NCI-H2171 treated with DMSO at 0.1 percent for 48 hours (cell line): ENCODE results near the gene N4BP2L1.

Source experiments
- DNase-seq: peaks from one replicate; lab custom pipeline; 2025; lab: John Stamatoyannopoulos, UW

The N4BP2L1 gene

GRCh38 chr13:32427852-32428580, at the start of gene N4BP2L1:
N4BP2L1 (minus strand) TSS chr13:32428130; CDS start chr13:32428082, 48 bp downstream.
- peak; percentile 28 for DNase-seq

- no peak for DNase-seq
Observed at GRCh38 chr13:32476892-32477291, 49.0 kb upstream of the N4BP2L1 start.

GRCh38 chr13:32476021-32476731, 48.2 kb upstream of the N4BP2L1 start:
- no peak for DNase-seq

DNA sequence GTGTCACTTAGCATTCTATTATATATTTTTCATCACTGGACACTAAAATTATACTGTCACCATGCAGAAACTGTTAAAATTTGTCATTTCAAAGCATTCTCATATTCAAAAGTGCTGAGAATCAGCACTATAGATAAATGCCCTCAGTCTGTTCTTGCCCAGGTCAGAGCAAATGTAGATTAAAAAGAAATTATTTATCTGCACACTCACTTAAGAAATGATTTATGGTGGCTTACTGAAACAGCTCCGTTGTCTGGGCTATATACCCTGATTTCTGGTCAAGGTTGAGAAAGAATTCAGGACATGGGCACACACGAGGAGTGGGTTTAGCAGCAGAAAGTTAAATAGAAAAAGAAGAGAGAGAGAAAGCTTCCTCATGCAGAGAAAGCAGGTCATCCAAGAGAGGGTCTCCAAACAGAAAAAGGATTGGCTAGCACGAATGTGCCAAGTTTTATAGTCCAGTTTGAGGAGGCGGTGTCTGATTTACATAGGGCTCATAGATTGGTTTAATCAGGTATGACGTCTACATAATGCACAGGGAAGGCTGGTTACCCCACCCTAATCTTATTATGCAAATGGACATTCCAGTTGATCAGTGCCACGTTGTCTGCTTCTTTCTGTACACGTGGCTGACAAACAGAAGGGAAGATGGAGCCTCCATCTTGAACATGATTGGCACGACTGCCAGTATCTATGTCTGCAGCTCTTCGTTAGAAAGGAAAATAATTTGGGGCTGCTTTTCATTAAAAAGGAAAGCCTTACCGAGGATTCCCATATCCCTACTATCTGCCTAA, 47.3 kb upstream of the N4BP2L1 start:
- no peak for DNase-seq

- DNase-seq, result no peak
Observed at GRCh38 chr13:32473650-32474049, 45.7 kb upstream of the N4BP2L1 start.

GRCh38 chr13:32472194-32472621, 44.3 kb upstream of the N4BP2L1 start:
- no peak for DNase-seq

GRCh38 chr13:32471187-32471922, 43.4 kb upstream of the N4BP2L1 start:
- no peak for DNase-seq

GRCh38 chr13:32468502-32469142, 40.7 kb upstream of the N4BP2L1 start:
- no peak for DNase-seq

- DNase-seq, result no peak
Observed at GRCh38 chr13:32456591-32456990, 28.7 kb upstream of the N4BP2L1 start.

DNA sequence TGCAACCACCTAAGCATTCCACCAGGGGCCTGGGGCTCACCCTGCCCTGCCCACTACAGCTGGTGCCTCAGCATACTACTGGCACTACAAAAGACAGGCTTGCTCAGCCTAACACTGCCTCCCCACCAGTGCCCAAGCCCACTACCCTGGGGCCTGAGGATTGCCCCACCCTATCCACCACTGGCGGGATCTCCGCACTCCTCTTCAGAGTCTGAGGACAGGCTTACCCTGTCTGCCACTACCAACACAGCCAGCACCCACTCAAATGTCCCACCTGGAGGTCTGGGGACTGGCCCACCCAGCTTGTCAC, 27.6 kb upstream of the N4BP2L1 start:
- no peak for DNase-seq

DNA sequence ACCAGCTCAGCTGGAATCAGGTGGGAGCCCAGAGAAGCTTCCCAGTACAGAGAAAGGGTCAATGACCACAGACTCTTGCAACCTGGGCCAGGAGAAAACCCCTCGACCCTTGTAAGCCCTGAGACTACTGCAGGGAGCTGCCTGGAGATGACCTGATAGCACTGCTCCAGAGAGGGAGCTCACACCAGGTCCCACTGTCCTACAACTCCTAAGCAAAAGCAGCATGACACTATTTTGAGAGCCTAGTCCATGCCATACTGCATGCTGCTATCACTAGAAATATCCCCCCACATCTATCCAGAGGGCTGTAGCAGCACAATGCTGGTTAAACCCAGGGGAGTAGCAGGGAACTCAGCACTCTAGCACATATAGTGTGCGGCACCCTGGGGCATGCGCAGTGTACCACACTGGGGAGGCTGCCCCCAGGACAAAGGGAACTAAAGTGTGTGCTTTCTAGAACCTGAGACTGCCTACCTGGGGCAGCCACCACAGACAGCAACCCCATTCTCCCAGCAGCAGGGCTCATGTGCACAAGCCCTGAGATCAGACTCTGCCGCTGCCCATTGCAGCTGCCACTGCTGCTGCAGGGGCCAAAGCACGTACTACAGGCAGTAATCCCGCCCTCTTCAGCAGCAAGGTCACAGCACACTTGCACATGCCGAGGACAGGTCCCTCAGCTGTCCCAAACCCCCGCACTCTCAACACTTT, 27.1 kb upstream of the N4BP2L1 start:
- DNase-seq, result no peak

GRCh38 chr13:32453981-32454380, 26.1 kb upstream of the N4BP2L1 start:
- no peak for DNase-seq

GRCh38 chr13:32448972-32449371, 21.0 kb upstream of the N4BP2L1 start:
- no peak for DNase-seq

- DNase-seq, result no peak
Observed at GRCh38 chr13:32447894-32448623, 20.1 kb upstream of the N4BP2L1 start.

GRCh38 chr13:32446773-32447465, 19.0 kb upstream of the N4BP2L1 start:
- DNase-seq, result no peak

DNA sequence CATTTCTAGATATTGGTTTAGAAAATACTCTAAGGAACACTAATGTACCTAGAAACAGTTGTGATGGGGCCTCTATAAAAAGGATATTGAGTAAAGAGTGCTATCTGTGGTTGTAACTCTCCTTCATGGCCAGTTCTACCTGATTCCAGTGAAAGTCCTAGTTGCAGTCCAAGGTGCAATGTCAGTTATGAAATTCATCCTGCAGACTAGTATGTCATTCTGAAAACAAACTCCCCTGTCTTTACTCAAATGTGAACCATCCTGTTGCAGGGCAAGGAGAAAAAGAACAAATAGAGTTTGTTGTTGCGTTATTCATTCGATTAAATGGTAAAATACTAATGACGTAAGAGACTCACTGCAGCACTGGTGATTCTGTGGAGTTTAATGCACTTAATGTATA, 18.3 kb upstream of the N4BP2L1 start:
- DNase-seq, result no peak

DNA sequence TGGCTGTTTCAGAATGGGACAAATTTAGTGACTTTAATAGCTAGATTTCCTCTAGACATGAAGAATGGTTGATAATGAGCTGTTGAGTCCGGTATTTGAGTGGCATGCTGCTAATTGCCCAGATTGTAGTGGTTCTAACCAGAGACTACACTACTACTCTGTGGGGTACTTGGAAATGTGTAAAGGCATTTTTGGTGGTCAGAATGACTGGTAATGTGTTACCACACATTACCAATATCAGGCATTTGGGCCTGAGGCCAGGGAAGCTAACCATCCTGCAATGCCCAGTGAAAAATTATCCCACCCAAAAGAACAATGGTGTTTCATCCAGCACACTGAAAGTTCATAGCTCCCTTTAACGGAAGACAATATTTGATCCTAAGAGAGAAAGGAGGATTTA, 17.5 kb upstream of the N4BP2L1 start:
- no peak for DNase-seq

- no peak for DNase-seq
Observed at GRCh38 chr13:32443111-32443510, 15.2 kb upstream of the N4BP2L1 start.

DNA sequence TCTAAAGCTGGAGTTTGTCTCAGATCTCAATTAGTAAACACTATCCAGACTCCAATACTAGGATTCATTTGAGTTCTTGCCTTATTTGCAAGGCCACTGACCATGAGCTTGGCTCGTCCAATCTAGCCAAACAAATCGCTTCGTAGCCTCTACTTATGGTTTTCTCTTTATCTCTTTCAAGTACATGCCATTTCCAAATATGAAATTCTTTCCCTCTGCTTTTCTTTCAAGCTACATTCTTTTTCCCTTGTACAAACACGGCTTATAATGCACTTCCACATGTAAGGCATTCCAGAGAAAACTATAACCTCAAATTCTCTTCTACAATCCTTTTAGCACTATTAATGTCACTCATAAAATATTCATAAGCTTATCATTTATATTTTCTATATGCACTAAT, 10.9 kb upstream of the N4BP2L1 start:
- DNase-seq, result no peak

- DNase-seq, result peak; percentile 62
Observed at GRCh38 chr13:32432856-32433255, 4.9 kb upstream of the N4BP2L1 start.
